Measurements from ENCODE around the gene OSBP2.
A peak's percentile ranks its signal among the peaks of the same experiment; 100 is the strongest.
"Not testable (repeated sequence)": the region's sequence is repeated elsewhere in the genome, so short reads cannot be mapped to it uniquely, and the experiment has no call there.

The OSBP2 gene

DNA sequence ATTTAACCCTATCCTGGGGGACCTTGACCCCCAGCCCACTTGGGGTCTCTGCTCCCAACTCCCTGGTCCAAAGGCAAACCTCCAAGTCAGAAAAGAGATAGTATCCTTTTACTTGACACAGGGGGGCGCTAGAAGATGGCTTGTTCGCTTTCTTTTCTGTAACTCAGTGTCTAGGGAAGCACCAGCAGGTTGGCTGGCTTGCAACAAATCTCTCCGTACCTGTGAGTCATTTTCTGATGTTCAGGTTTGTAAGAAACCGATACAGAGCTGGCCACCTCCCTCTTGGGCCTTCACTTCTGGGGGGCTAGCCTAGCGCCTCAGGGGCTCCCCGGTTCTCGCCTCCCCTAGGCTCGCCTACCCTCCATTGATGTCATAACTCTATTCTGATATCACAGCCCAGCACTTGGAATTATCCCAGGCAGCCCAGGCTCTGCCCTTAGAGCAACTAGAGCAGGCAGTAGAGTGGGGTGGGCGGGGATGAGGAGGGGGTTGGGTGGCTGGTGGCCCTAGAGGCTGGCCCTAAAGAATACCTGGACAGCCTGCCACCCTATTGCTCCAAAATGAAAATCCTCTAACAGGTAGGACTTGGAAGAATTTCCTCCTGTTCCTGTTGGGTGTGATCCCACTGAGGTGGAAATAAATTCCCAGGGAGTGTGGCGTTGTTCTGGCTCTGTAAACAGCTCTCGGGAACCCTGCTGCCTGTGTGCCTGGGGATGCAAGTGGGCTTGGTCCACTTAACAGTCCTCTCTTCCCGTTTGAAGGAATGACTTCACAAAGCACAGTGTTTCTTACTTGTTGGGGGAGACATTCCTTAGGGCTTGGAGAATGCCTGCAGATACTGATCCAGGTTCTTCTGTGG is 69.4 kb downstream of the OSBP2 start:
- H3K4me3 ChIP-seq (ENCODE audit: low read depth, low read length), result no peak overlapping the region
- TF ChIP-seq, protein P1, sequence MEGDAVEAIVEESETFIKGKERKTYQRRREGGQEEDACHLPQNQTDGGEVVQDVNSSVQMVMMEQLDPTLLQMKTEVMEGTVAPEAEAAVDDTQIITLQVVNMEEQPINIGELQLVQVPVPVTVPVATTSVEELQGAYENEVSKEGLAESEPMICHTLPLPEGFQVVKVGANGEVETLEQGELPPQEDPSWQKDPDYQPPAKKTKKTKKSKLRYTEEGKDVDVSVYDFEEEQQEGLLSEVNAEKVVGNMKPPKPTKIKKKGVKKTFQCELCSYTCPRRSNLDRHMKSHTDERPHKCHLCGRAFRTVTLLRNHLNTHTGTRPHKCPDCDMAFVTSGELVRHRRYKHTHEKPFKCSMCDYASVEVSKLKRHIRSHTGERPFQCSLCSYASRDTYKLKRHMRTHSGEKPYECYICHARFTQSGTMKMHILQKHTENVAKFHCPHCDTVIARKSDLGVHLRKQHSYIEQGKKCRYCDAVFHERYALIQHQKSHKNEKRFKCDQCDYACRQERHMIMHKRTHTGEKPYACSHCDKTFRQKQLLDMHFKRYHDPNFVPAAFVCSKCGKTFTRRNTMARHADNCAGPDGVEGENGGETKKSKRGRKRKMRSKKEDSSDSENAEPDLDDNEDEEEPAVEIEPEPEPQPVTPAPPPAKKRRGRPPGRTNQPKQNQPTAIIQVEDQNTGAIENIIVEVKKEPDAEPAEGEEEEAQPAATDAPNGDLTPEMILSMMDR (IDR thresholded peaks at IDR 0.05; ENCODE audit: low read depth, low read length, missing control alignments), result peak; percentile 70
- DNase-seq (ENCODE audit: low read depth), result peak; percentile 76
- in situ Hi-C loops (cut with HindIII; ENCODE audit: low sequenced_read_pairs), result no loop called here

DNA sequence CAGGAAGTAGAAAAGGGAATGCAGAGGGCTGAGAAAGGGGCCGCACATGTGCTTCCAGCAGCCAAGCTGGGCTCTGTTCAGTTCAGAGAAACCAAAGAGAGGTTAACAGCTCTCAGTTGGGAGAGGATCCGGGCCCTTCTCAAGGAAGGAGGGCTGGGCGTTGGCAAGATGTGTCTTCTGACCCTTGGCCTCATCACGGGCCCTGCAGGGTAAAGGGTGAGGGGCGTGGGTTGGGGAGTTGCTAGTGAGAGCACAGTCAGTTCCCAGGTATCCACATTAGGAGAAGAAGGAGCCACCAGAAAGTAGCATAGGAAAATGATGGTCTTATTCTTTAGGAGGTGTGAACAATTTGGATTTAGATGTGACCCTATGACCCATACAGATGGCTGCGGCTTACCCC is 73.0 kb downstream of the OSBP2 start:
- no peak overlapping the region for H3K4me3 ChIP-seq (ENCODE audit: low read depth, low read length)
- in situ Hi-C loops (cut with HindIII; ENCODE audit: low sequenced_read_pairs), result no loop called here
- TF ChIP-seq, protein P1 (IDR thresholded peaks at IDR 0.05; ENCODE audit: low read depth, low read length, missing control alignments), result no peak
- no peak for DNase-seq (ENCODE audit: low read depth)

DNA sequence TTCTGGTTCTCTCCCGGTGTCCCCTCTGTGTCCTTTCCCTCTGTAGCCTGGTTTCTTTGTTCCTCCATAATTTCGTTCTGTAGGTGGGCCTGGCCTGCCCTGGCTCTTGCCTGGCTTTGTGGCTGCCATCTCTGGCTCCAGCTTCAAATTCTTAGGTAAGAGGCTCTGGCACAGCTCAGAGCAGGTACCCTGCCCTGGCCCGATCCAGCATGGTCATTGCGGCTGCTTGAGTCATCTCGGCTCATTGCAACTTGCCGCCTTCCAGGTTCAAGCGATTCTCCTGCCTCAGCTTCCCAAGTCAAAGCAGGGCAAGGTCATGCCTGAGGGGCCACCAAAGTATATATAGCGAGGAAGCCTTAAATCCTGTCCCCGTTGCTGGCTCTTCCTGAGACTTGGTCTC is 76.0 kb downstream of the OSBP2 start:
- no peak for DNase-seq (ENCODE audit: low read depth)
- TF ChIP-seq, protein P1 (IDR thresholded peaks at IDR 0.05; ENCODE audit: low read depth, low read length, missing control alignments), result no peak
- in situ Hi-C loops (cut with HindIII; ENCODE audit: low sequenced_read_pairs), result no loop called here
- no peak overlapping the region for H3K4me3 ChIP-seq (ENCODE audit: low read depth, low read length)

DNA sequence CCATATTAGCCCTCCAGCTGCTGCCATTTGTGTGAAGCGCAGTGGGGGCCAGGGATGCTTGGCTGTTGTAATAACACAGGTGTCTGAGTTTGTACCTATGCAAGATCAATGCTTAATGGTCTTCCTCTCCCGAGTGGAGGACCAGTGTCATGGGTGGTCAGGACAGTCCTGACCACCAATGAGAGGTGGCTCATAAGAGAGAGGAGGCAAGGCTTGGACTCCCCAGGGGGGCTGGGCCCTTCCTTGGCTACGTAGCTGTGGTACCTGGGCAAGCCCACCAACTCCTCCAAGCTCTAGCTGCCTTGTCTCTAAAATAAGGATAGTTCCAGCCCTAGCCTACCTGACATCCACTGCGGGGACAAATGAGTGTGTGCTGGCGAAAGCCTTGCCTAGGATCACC is 79.2 kb downstream of the OSBP2 start:
- in situ Hi-C loops (cut with HindIII; ENCODE audit: low sequenced_read_pairs), result no loop called here
- TF ChIP-seq, protein P1 (IDR thresholded peaks at IDR 0.05; ENCODE audit: low read depth, low read length, missing control alignments), result no peak
- no peak for DNase-seq (ENCODE audit: low read depth)

DNA sequence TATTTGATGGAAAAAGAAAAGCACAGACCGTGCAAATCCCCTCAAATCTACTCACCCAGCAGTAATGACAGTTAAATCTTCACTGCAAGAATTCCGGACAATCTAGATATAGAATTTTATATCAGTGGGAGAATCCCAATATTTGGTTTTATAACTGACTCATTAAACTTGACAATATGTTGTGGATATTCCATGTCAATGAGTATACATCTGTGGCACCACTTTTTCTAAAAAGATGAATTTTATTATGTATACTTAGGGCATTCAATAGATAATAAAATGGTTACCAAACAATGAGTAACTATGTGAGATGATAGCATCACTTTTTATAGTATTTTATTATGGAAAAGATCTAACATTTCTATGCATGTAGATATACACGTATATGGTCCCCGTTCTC is 79.9 kb downstream of the OSBP2 start:
- H3K4me3 ChIP-seq (ENCODE audit: low read depth, low read length), result no peak overlapping the region
- DNase-seq (ENCODE audit: low read depth), result no peak
- in situ Hi-C loops (cut with HindIII; ENCODE audit: low sequenced_read_pairs), result no loop called here
- TF ChIP-seq, protein P1 (IDR thresholded peaks at IDR 0.05; ENCODE audit: low read depth, low read length, missing control alignments), result no peak

More for the DNA sequence above, 79.2 kb downstream of the OSBP2 start:
- no peak overlapping the region for H3K4me3 ChIP-seq (ENCODE audit: low read depth, low read length)

DNA sequence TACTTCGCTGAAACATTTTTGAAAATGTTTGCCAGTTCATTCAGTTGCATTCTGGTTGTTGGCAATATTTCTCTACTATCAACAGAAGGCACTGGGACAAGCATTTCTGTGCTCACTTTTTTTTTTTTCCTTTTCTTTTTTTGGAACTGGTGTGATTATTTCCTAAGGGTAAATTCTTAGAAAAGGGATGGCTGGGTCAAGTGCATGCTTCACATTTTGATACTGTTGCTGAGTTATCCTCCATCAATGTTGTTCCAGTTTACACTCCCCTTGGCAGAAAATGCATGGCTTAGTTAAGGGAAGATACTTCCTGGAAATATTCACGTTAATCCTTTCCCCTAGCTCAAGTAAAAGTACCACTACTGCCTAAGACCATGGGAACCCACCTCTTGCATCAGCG is 81.8 kb downstream of the OSBP2 start:
- no peak for DNase-seq (ENCODE audit: low read depth)
- in situ Hi-C loops (cut with HindIII; ENCODE audit: low sequenced_read_pairs), result no loop called here
- TF ChIP-seq, protein P1 (IDR thresholded peaks at IDR 0.05; ENCODE audit: low read depth, low read length, missing control alignments), result no peak
- no peak overlapping the region for H3K4me3 ChIP-seq (ENCODE audit: low read depth, low read length)

DNA sequence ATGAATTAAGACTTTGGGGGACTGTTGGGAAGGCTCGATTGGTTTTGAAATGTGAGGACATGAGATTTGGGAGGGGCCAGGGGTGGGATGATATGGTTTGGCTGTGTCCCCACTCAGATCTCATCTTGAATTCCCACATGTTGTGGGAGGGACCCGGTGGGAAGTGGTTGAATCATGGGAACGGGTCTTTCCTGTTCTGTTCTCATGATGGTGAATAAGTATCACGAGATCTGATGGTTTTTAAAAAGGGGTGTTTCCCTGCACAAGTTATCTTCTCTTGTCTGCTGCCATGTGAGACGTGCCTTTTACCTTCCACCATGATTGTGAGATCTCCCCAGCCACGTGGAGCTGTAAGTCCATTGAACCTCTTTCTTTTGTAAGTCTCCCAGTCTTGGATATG is 82.5 kb downstream of the OSBP2 start:
- H3K4me3 ChIP-seq (ENCODE audit: low read depth, low read length); in situ Hi-C loops (cut with HindIII; ENCODE audit: low sequenced_read_pairs); DNase-seq (ENCODE audit: low read depth): not testable (repeated sequence)

Data from astrocyte of the cerebellum (primary cell).